ENCODE data around the gene TAF8. TPM values are rescaled to one million over a fixed set of nuclear protein-coding genes. Genes with fewer than 3 reads are reported as not detected.
A peak's percentile ranks its signal among the peaks of the same experiment; 100 is the strongest.
"Not testable (repeated sequence)": the region's sequence is repeated elsewhere in the genome, so short reads cannot be mapped to it uniquely, and the experiment has no call there.

TAF8 gene
- polyA plus RNA-seq (2013, experiment 1 of 2) = 17.3 TPM
- 19.0 TPM for polyA plus RNA-seq (2013, experiment 2 of 2)

GRCh38 chr6:42050297-42051267 is at the start of gene TAF8:
Gene TAF8, plus strand, starts transcription at chr6:42050524. Its CDS starts 18 bp downstream, at chr6:42050542.
- Histone ChIP-seq H3K27ac (ENCODE audit: low read depth, low read length) (peak within 1 kb of the TSS; percentile 95), H3K27me3 (ENCODE audit: insufficient read depth, low read length) (peaks cover 44% of the 10 kb centered on the region), H3K4me3 (ENCODE audit: low read length) (peak within 1 kb of the TSS; percentile 73), H3K4me1 (ENCODE audit: insufficient read depth, low read length) (peaks cover 11% of the 10 kb centered on the region), H3K9me3 (ENCODE audit: insufficient read depth, low read depth, low read length) (no peaks in the 10 kb centered on the region), H3K9ac (ENCODE audit: low read depth, low read length) (peak within 1 kb of the TSS; percentile 93), H3K36me3 (ENCODE audit: insufficient read depth, low read length) (peaks cover 35% of the 10 kb centered on the region)
- 3% methylated on average over 54 of the region's 59 CpGs for WGBS

- Histone ChIP-seq H3K4me3 (ENCODE audit: low read length) (no peak overlapping the region), H3K27ac (ENCODE audit: low read depth, low read length) (no peak overlapping the region), H3K4me1 (ENCODE audit: insufficient read depth, low read length) (no peaks in the 10 kb centered on the region), H3K36me3 (ENCODE audit: insufficient read depth, low read length) (no peaks in the 10 kb centered on the region), H3K9me3 (ENCODE audit: insufficient read depth, low read depth, low read length) (no peaks in the 10 kb centered on the region), H3K27me3 (ENCODE audit: insufficient read depth, low read length) (no peaks in the 10 kb centered on the region), H3K9ac (ENCODE audit: low read depth, low read length) (no peak overlapping the region)
- WGBS = over 99% methylated on average over 6 of the region's 6 CpGs
Measured at GRCh38 chr6:42001506-42001905, 48.8 kb upstream of the TAF8 start.

- not testable (repeated sequence) for H3K4me3 ChIP-seq (ENCODE audit: low read length); H3K9ac ChIP-seq (ENCODE audit: low read depth, low read length); H3K36me3 ChIP-seq (ENCODE audit: insufficient read depth, low read length); H3K27me3 ChIP-seq (ENCODE audit: insufficient read depth, low read length); H3K27ac ChIP-seq (ENCODE audit: low read depth, low read length); H3K9me3 ChIP-seq (ENCODE audit: insufficient read depth, low read depth, low read length); H3K4me1 ChIP-seq (ENCODE audit: insufficient read depth, low read length)
- WGBS = no CpG with 5 or more reads among the region's 1 CpG
Measured at GRCh38 chr6:42003658-42004057, 46.7 kb upstream of the TAF8 start.

GRCh38 chr6:42007286-42008137 is 42.8 kb upstream of the TAF8 start:
- 87% methylated on average over 15 of the region's 15 CpGs for WGBS
- H3K36me3 ChIP-seq (ENCODE audit: insufficient read depth, low read length) = no peaks in the 10 kb centered on the region
- no peak overlapping the region for H3K4me3 ChIP-seq (ENCODE audit: low read length)
- no peak overlapping the region for H3K9ac ChIP-seq (ENCODE audit: low read depth, low read length)
- H3K9me3 ChIP-seq (ENCODE audit: insufficient read depth, low read depth, low read length) = no peaks in the 10 kb centered on the region
- no peak overlapping the region for H3K27ac ChIP-seq (ENCODE audit: low read depth, low read length)
- H3K27me3 ChIP-seq (ENCODE audit: insufficient read depth, low read length) = no peaks in the 10 kb centered on the region
- H3K4me1 ChIP-seq (ENCODE audit: insufficient read depth, low read length) = peaks cover 11% of the 10 kb centered on the region

GRCh38 chr6:42008138-42008528 is 42.2 kb upstream of the TAF8 start:
- H3K27me3 ChIP-seq (ENCODE audit: insufficient read depth, low read length); H3K4me3 ChIP-seq (ENCODE audit: low read length); H3K9ac ChIP-seq (ENCODE audit: low read depth, low read length); H3K9me3 ChIP-seq (ENCODE audit: insufficient read depth, low read depth, low read length); H3K36me3 ChIP-seq (ENCODE audit: insufficient read depth, low read length); H3K27ac ChIP-seq (ENCODE audit: low read depth, low read length): not testable (repeated sequence)
- H3K4me1 ChIP-seq (ENCODE audit: insufficient read depth, low read length) = peaks cover 11% of the 10 kb centered on the region
- 86% methylated on average over 8 of the region's 8 CpGs for WGBS

- H3K4me1 ChIP-seq (ENCODE audit: insufficient read depth, low read length) = peaks cover 11% of the 10 kb centered on the region
- no peaks in the 10 kb centered on the region for H3K27me3 ChIP-seq (ENCODE audit: insufficient read depth, low read length)
- H3K9me3 ChIP-seq (ENCODE audit: insufficient read depth, low read depth, low read length) = no peaks in the 10 kb centered on the region
- no peak overlapping the region for H3K9ac ChIP-seq (ENCODE audit: low read depth, low read length)
- no peaks in the 10 kb centered on the region for H3K36me3 ChIP-seq (ENCODE audit: insufficient read depth, low read length)
- no peak overlapping the region; the same call in 1 of the 2 replicates for H3K27ac ChIP-seq (ENCODE audit: low read depth, low read length)
- no peak overlapping the region for H3K4me3 ChIP-seq (ENCODE audit: low read length)
Measured at GRCh38 chr6:42009844-42010184, 40.5 kb upstream of the TAF8 start.

- no peaks in the 10 kb centered on the region for H3K9me3 ChIP-seq (ENCODE audit: insufficient read depth, low read depth, low read length)
- WGBS = 50% methylated on average over 10 of the region's 11 CpGs
- H3K27ac ChIP-seq (ENCODE audit: low read depth, low read length) = peak overlapping the region; percentile 31; the same call in 1 of the 2 replicates
- H3K27me3 ChIP-seq (ENCODE audit: insufficient read depth, low read length) = no peaks in the 10 kb centered on the region
- no peaks in the 10 kb centered on the region for H3K36me3 ChIP-seq (ENCODE audit: insufficient read depth, low read length)
- H3K9ac ChIP-seq (ENCODE audit: low read depth, low read length) = no peak overlapping the region
- no peak overlapping the region for H3K4me3 ChIP-seq (ENCODE audit: low read length)
- peaks cover 11% of the 10 kb centered on the region for H3K4me1 ChIP-seq (ENCODE audit: insufficient read depth, low read length)
Measured at GRCh38 chr6:42010185-42010891, 40.0 kb upstream of the TAF8 start.

- no peak overlapping the region for H3K9ac ChIP-seq (ENCODE audit: low read depth, low read length)
- H3K36me3 ChIP-seq (ENCODE audit: insufficient read depth, low read length) = no peaks in the 10 kb centered on the region
- peak overlapping the region; percentile 31; the same call in 1 of the 2 replicates for H3K27ac ChIP-seq (ENCODE audit: low read depth, low read length)
- no peak overlapping the region for H3K4me3 ChIP-seq (ENCODE audit: low read length)
- H3K4me1 ChIP-seq (ENCODE audit: insufficient read depth, low read length) = peaks cover 11% of the 10 kb centered on the region
- 94% methylated on average over 1 of the region's 1 CpG for WGBS
- no peaks in the 10 kb centered on the region for H3K27me3 ChIP-seq (ENCODE audit: insufficient read depth, low read length)
- no peaks in the 10 kb centered on the region for H3K9me3 ChIP-seq (ENCODE audit: insufficient read depth, low read depth, low read length)
Measured at GRCh38 chr6:42010909-42011308, 39.4 kb upstream of the TAF8 start.

- Histone ChIP-seq H3K9me3 (ENCODE audit: insufficient read depth, low read depth, low read length) (no peaks in the 10 kb centered on the region), H3K4me3 (ENCODE audit: low read length) (no peak overlapping the region), H3K27ac (ENCODE audit: low read depth, low read length) (no peak overlapping the region), H3K9ac (ENCODE audit: low read depth, low read length) (no peak overlapping the region), H3K36me3 (ENCODE audit: insufficient read depth, low read length) (no peaks in the 10 kb centered on the region), H3K4me1 (ENCODE audit: insufficient read depth, low read length) (peaks cover 11% of the 10 kb centered on the region), H3K27me3 (ENCODE audit: insufficient read depth, low read length) (no peaks in the 10 kb centered on the region)
- WGBS = 87% methylated on average over 3 of the region's 3 CpGs
Measured at GRCh38 chr6:42012501-42013133, 37.7 kb upstream of the TAF8 start.

- Histone ChIP-seq H3K27ac (ENCODE audit: low read depth, low read length) (no peak overlapping the region), H3K27me3 (ENCODE audit: insufficient read depth, low read length) (no peaks in the 10 kb centered on the region), H3K4me1 (ENCODE audit: insufficient read depth, low read length) (peaks cover 11% of the 10 kb centered on the region), H3K4me3 (ENCODE audit: low read length) (no peak overlapping the region), H3K36me3 (ENCODE audit: insufficient read depth, low read length) (no peaks in the 10 kb centered on the region), H3K9me3 (ENCODE audit: insufficient read depth, low read depth, low read length) (no peaks in the 10 kb centered on the region), H3K9ac (ENCODE audit: low read depth, low read length) (no peak overlapping the region)
- 83% methylated on average over 2 of the region's 2 CpGs for WGBS
Measured at GRCh38 chr6:42013134-42013516, 37.2 kb upstream of the TAF8 start.
